Amniotic epithelial cell (primary cell): ENCODE data around the gene PUS1.

Experiments used
- DNase-seq: peaks from one replicate; pipeline ENCODE4 v3.0.0-alpha.2; 2010; ENCODE audit warnings: low read depth

Gene PUS1

GRCh38 chr12:131991816-131992430 lies 62.8 kb downstream of the PUS1 start:
- DNase-seq, result no peak

GRCh38 chr12:131994589-131994988 lies 65.5 kb downstream of the PUS1 start:
- no peak for DNase-seq
